HepG2 (cell line): ENCODE results near the gene SERP1. TPM values are rescaled to one million over a fixed set of nuclear protein-coding genes. Genes with fewer than 3 reads are reported as not detected.
A peak's percentile ranks its signal among the peaks of the same experiment; 100 is the strongest.

Experiments
- ATAC-seq: fragments of 200-7000 bp; cut with Tn5 transposase; 3 replicates; pipeline ENCODE4 v1.9.1; 2020; ENCODE audit warnings: mild to moderate bottlenecking, moderate library complexity
- BruUV-seq: library from RNA; stranded (reverse); fragments of 400-500 nt; replicated peaks from 2 replicates; lab custom pipeline; 2021; lab: Mats Ljungman, UMichigan
- CTCF ChIA-PET: fragments of 300-600 bp; formaldehyde crosslinking; extraction: SDS; loops from one replicate; lab custom pipeline; 2021; ENCODE audit warnings: low total read pairs, inconsistent platforms, low intra/inter-chr PET ratio; lab: Yijun Ruan, JAX
- POLR2A ChIA-PET: fragments of 350-600 bp; sonication (Branson Sonifier 250); formaldehyde crosslinking; loops from one replicate; lab custom pipeline; 2020; ENCODE audit warnings: antibody characterized with exemption, inconsistent platforms; lab: Yijun Ruan, JAX
- DNase-seq: peaks from one replicate; pipeline ENCODE4 v3.0.0-alpha.2; 2015; ENCODE audit warnings: low spot score
- FAIRE-seq: peaks from 3 replicates; lab custom pipeline; 2011; peaks lifted over from hg19 to GRCh38; lab: Jason Lieb, UNC
- H2AFZ ChIP-seq: one replicate; pipeline ENCODE4 v1.6.1; 2011; ENCODE audit warnings: low read length, inconsistent platforms
- H3K27ac ChIP-seq: fragments of 300-600 bp; 3 replicates; pipeline ENCODE4 v1.8.0; 2011; ENCODE audit warnings: mixed run types, mild to moderate bottlenecking, mixed read lengths, low read length, inconsistent platforms; ENCODE audit not compliant: insufficient read depth; ENCODE audit errors: extremely low read length
- H3K27me3 ChIP-seq, 2 experiments: fragments of 200-600 bp in 1 of 2; 2 replicates in 1 of 2; 3 replicates in 1 of 2; pipeline versions ENCODE4 v1.6.0 to v1.8.0; 2011; ENCODE audit warnings: low read length in 2 of 2, mild to moderate bottlenecking in 2 of 2, moderate library complexity in 2 of 2, inconsistent platforms in 1 of 2; ENCODE audit not compliant: insufficient read depth in 2 of 2, control insufficient read depth in 1 of 2
- H3K36me3 ChIP-seq, 2 experiments: fragments of 200-600 bp in 1 of 2; replicated peaks in 1 of 2; 2 replicates in 1 of 2; 3 replicates in 1 of 2; pipeline versions ENCODE4 v1.5.1 to v1.8.0; 2011; ENCODE audit warnings: low read length in 2 of 2, inconsistent platforms in 1 of 2; ENCODE audit not compliant: insufficient read depth in 2 of 2, control insufficient read depth in 1 of 2
- H3K4me1 ChIP-seq: 2 replicates; pipeline ENCODE4 v1.5.1; 2012; ENCODE audit warnings: low read length, inconsistent platforms; ENCODE audit not compliant: insufficient read depth
- H3K4me2 ChIP-seq: 2 replicates; pipeline ENCODE4 v1.6.0; 2011; ENCODE audit warnings: low read depth, low read length, inconsistent platforms
- H3K4me3 ChIP-seq, 3 experiments: fragments of 200-600 bp in 1 of 3; sonication (generic), shearing (Covaris generic) in 1 of 3; replicated peaks in 1 of 3; 2 replicates each; pipeline ENCODE4 v1.5.1; 2011 to 2016; ENCODE audit warnings: low read length in 3 of 3, inconsistent platforms in 2 of 3, low read depth in 2 of 3, mild to moderate bottlenecking in 2 of 3, control low read depth in 1 of 3, mixed read lengths in 1 of 3; ENCODE audit not compliant: insufficient read depth in 1 of 3
- H3K79me2 ChIP-seq: one replicate; pipeline ENCODE4 v1.6.1; 2011; ENCODE audit warnings: low read length, inconsistent platforms; ENCODE audit not compliant: insufficient read depth
- H3K9ac ChIP-seq: 2 replicates; pipeline ENCODE4 v1.6.0; 2011; ENCODE audit warnings: mild to moderate bottlenecking, low read depth, low read length, inconsistent platforms; ENCODE audit not compliant: insufficient read depth
- H3K9me3 ChIP-seq: 2 replicates; pipeline ENCODE4 v1.5.1; 2012; ENCODE audit warnings: mild to moderate bottlenecking, low read length
- H4K20me1 ChIP-seq: 2 replicates; pipeline ENCODE4 v1.6.0; 2011; ENCODE audit warnings: inconsistent platforms, mild to moderate bottlenecking, low read length, moderate library complexity; ENCODE audit not compliant: insufficient read depth
- AGO2 ChIP-seq: fragments of 200-400 bp; formaldehyde crosslinking; optimal IDR thresholded peaks from 2 replicates; pipeline ENCODE3; 2017; ENCODE audit warnings: mild to moderate bottlenecking, low read depth, low read length, moderate library complexity
- ZC3H4 ChIP-seq: sonication (generic); formaldehyde crosslinking; IDR thresholded peaks from 2 replicates; pipeline ENCODE4 v1.4.0; 2020; ENCODE audit warnings: missing genetic modification reagents, borderline replicate concordance
- ZNF121 ChIP-seq: sonication (generic); formaldehyde crosslinking; IDR thresholded peaks from 2 replicates; pipeline ENCODE4 v1.5.0; 2020; ENCODE audit warnings: mild to moderate bottlenecking, missing genetic modification reagents
- WGBS: methylation state at CpG from one replicate; pipeline ENCODE4 v1.1.6; 2017; ENCODE audit warnings: low lambda C conversion rate; 5-methylcytosine and 5-hydroxymethylcytosine counted together
- in situ Hi-C: cut with HindIII; loops from 2 replicates; pipeline ENCODE4 v1.10.0; 2017; ENCODE audit warnings: low pct_unique_long_range_greater_than_20kb; ENCODE audit not compliant: extremely low pct_ligation_motif_present
- intact Hi-C: fragments of 100-400 bp; cut with micrococcal nuclease; formaldehyde crosslinking; loops from one replicate; pipeline ENCODE4 v1.10.0; 2022; ENCODE audit not compliant: unreplicated experiment
- polyA plus RNA-seq, 8 experiments: library from polyadenylated mRNA; depleted of rRNA in 3 of 8; stranded (reverse) in 7 of 8; unstranded in 1 of 8; fragments of >200 nt; fragmentation: Illumina TruSeq in 4 of 8; extraction: Trizol in 4 of 8; gene quantifications; 2 replicates each; pipeline versions ENCODE4 v1.2.1 to v1.2.3, GENCODE V29; 2011 to 2016; ENCODE audit warnings: low read depth in 4 of 8, missing spikeins in 1 of 8, mixed read lengths in 1 of 8; ENCODE audit not compliant: insufficient read depth in 1 of 8
- total RNA-seq, 5 experiments: library from RNA; depleted of rRNA; stranded (reverse); fragments of >200 nt; fragmentation: Illumina TruSeq; extraction: Trizol; gene quantifications; 2 replicates each; pipeline ENCODE4 v1.2.3, GENCODE V29; 2016; ENCODE audit warnings: low read depth in 1 of 5
- TF ChIP-seq, protein P1 (sequence below): sonication (generic); formaldehyde crosslinking; IDR thresholded peaks from 2 replicates; pipeline ENCODE4 v1.5.1; 2020; ENCODE audit warnings: mild to moderate bottlenecking, missing genetic modification reagents

SERP1 gene
- total and polyA plus RNA-seq, 2 of the 13 experiments (the other 11 are each of a cell fraction or from before 2014, with no cell fraction given) = 61.2 to 95.0 TPM

DNA sequence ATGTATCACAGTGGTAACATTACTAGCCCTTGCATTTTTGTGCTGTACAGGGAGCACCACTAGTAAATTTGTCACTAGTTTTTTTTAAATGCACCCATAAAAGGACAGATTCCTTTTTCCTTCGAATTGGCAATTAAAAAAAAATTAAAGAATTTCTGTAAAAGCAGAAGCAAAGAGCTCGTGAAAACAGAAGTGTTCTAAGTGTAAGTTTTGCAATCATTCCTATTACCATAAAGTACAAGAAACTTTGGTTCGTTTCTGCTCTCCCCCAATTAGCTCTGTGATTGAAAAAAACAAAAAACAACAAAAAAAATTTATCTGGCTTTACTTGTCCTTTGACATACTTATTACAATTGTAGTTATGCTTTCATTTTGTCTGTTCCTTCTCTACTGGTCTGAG is 5.3 kb downstream of the SERP1 start:
- H2AFZ ChIP-seq = no peak overlapping the region
- FAIRE-seq = no peak
- ChIA-PET POLR2A (no interaction called here), CTCF (no interaction called here)
- in situ Hi-C loops (no loop called here), intact Hi-C loops (loop anchor here (10.0 kb wide), 1 partner anchor 164 kb away; the partner anchor contains the start of gene ERICH6)
- H3K9me3 ChIP-seq = no peaks in the 10 kb centered on the region
- TF ChIP-seq AGO2 = peak; percentile 35
- TF ChIP-seq, protein P1, sequence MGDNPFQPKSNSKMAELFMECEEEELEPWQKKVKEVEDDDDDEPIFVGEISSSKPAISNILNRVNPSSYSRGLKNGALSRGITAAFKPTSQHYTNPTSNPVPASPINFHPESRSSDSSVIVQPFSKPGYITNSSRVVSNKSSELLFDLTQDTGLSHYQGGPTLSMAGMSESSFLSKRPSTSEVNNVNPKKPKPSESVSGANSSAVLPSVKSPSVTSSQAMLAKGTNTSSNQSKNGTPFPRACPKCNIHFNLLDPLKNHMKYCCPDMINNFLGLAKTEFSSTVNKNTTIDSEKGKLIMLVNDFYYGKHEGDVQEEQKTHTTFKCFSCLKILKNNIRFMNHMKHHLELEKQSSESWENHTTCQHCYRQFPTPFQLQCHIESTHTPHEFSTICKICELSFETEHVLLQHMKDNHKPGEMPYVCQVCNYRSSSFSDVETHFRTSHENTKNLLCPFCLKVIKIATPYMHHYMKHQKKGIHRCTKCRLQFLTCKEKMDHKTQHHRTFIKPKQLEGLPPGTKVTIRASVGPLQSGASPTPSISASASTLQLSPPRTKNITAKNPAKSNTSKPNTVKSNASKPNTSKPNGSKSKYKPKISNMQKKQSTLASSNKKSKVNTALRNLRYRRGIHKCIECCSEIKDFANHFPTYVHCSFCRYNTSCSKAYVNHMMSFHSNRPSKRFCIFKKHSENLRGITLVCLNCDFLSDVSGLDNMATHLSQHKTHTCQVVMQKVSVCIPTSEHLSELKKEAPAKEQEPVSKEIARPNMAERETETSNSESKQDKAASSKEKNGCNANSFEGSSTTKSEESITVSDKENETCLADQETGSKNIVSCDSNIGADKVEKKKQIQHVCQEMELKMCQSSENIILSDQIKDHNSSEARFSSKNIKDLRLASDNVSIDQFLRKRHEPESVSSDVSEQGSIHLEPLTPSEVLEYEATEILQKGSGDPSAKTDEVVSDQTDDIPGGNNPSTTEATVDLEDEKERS (CRISPR knock-in tag) = no peak
- TF ChIP-seq, all 625 proteins: peak for 1
- no peak for ATAC-seq
- Histone ChIP-seq H3K9ac (no peak overlapping the region), H3K79me2 (peaks cover 34% of the 10 kb centered on the region), H3K4me1 (peaks cover 25% of the 10 kb centered on the region), H3K27ac (no peak overlapping the region), H3K4me3 (no peak overlapping the region), H3K36me3 (peaks cover 2 to 12% of the 10 kb centered on the region in 2 experiments; a peak in 3 of 5 replicates), H3K27me3 (peaks cover 0 to 4% of the 10 kb centered on the region in 2 experiments; a peak in 1 of 5 replicates), H4K20me1 (peaks cover 17% of the 10 kb centered on the region; the same call in 1 of the 2 replicates), H3K4me2 (no peak overlapping the region)
- no peak for DNase-seq
- BruUV-seq = no TSS peak
- 96% methylated on average over 3 of the region's 3 CpGs for WGBS

DNA sequence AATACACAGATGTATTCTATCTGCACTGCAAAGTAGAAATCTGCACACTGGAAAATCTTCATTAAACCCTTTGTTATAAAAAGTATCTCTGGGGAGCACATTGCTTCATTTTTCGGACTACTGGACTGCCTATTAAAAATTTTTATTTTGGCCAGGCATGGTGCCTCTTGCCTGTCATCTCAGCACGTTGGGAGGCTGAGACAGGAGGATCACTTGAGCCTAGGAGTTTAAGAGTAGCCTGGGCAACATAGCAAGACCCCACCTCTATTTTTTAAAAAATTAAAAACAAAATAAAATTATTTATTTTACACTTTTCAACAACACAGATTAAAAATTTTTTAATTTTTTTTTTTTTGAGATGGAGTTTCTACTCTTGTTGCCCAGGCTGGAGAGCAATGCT is 6.0 kb downstream of the SERP1 start:
- TF ChIP-seq ZNF121 (CRISPR knock-in tag) (peak; percentile 80), ZC3H4 (CRISPR knock-in tag) (no peak)
- Histone ChIP-seq H3K9me3 (no peaks in the 10 kb centered on the region), H3K27me3 (peaks cover 0 to under 1% of the 10 kb centered on the region in 2 experiments; a peak in 1 of 5 replicates), H2AFZ (no peak overlapping the region), H3K4me3 (no peak overlapping the region), H3K9ac (no peak overlapping the region), H3K79me2 (peaks cover 27% of the 10 kb centered on the region), H3K4me1 (peaks cover 25% of the 10 kb centered on the region), H3K36me3 (peaks cover 2 to 12% of the 10 kb centered on the region in 2 experiments; a peak in 3 of 5 replicates), H3K4me2 (no peak overlapping the region), H3K27ac (no peak overlapping the region), H4K20me1 (peaks cover 14% of the 10 kb centered on the region; the same call in 1 of the 2 replicates)
- FAIRE-seq = no peak
- no peak for DNase-seq
- BruUV-seq = no TSS peak
- POLR2A ChIA-PET = no interaction called here
- ATAC-seq = no peak
- intact Hi-C loops (loop anchor here (10.0 kb wide), 1 partner anchor 165 kb away; the partner anchor contains the start of gene ERICH6), in situ Hi-C loops (no loop called here)
- CTCF ChIA-PET = no interaction called here
- WGBS = 97% methylated on average over 2 of the region's 2 CpGs
